GM12878 (cell line): ENCODE data around the gene PRSS12. TPM values are rescaled to one million over a fixed set of nuclear protein-coding genes. Genes with fewer than 3 reads are reported as not detected.

Experiments
- ATAC-seq: fragments of 200-7000 bp; cut with Tn5 transposase; 3 replicates; pipeline ENCODE4 v1.9.1; 2020; ENCODE audit warnings: mild to moderate bottlenecking, moderate library complexity
- BruUV-seq: library from RNA; stranded (reverse); fragments of 400-500 nt; replicated peaks from 2 replicates; lab custom pipeline; 2021; lab: Mats Ljungman, UMichigan
- CTCF ChIA-PET: fragments of 300-600 bp; sonication (Branson Sonifier 250); formaldehyde crosslinking; extraction: SDS; loops from one replicate; lab custom pipeline; 2021; ENCODE audit warnings: inconsistent platforms; lab: Yijun Ruan, JAX
- POLR2A ChIA-PET: fragments of 350-600 bp; formaldehyde crosslinking; extraction: SDS; loops from one replicate; lab custom pipeline; 2021; ENCODE audit warnings: inconsistent platforms; lab: Charles Lee
- RAD21 ChIA-PET: fragments of 300-600 bp; sonication (Branson Sonifier 250); formaldehyde crosslinking; loops from one replicate; lab custom pipeline; 2023; ENCODE audit warnings: antibody characterized with exemption; ENCODE audit not compliant: unreplicated experiment; lab: Charles Lee
- SMC1A ChIA-PET: fragments of 300-600 bp; sonication (Branson Sonifier 250); formaldehyde crosslinking; loops from one replicate; lab custom pipeline; 2023; ENCODE audit not compliant: unreplicated experiment, uncharacterized antibody; lab: Charles Lee
- DNase-seq: peaks from one replicate; pipeline ENCODE4 v3.0.0-alpha.2; 2011; ENCODE audit warnings: low read depth, low spot score
- FAIRE-seq: peaks from 3 replicates; lab custom pipeline; 2011; peaks lifted over from hg19 to GRCh38; lab: Jason Lieb, UNC
- H2AFZ ChIP-seq: 2 replicates; pipeline ENCODE4 v1.6.0; 2011; ENCODE audit warnings: low read depth, low read length, control low read depth; ENCODE audit not compliant: control insufficient read depth
- H3K27ac ChIP-seq: 2 replicates; pipeline ENCODE4 v1.5.1; 2011; ENCODE audit warnings: control low read depth; ENCODE audit not compliant: control insufficient read depth, insufficient read depth
- H3K27me3 ChIP-seq, 2 experiments: replicated peaks in 1 of 2; 2 replicates each; pipeline versions ENCODE4 v1.6.0 to v1.6.1; 2011; ENCODE audit warnings: low read length in 1 of 2; ENCODE audit not compliant: control insufficient read depth in 2 of 2, insufficient read depth in 2 of 2
- H3K36me3 ChIP-seq, 2 experiments: 2 replicates each; pipeline ENCODE4 v1.5.1; 2011; ENCODE audit warnings: low read length in 1 of 2; ENCODE audit not compliant: control insufficient read depth in 2 of 2, insufficient read depth in 2 of 2
- H3K4me1 ChIP-seq: 2 replicates; pipeline ENCODE4 v1.6.1; 2011; ENCODE audit warnings: mild to moderate bottlenecking, low read length, moderate library complexity, mixed read lengths; ENCODE audit not compliant: control insufficient read depth, insufficient read depth
- H3K4me2 ChIP-seq: 2 replicates; pipeline ENCODE4 v1.6.0; 2011; ENCODE audit warnings: control low read depth; ENCODE audit not compliant: control insufficient read depth, insufficient read depth
- H3K4me3 ChIP-seq: fragments of 200-600 bp; sonication (generic); 2 replicates; pipeline ENCODE4 v1.5.1; 2016
- H3K79me2 ChIP-seq: 2 replicates; pipeline ENCODE4 v1.6.0; 2011; ENCODE audit warnings: low read length; ENCODE audit not compliant: control insufficient read depth, insufficient read depth
- H3K9ac ChIP-seq: 2 replicates; pipeline ENCODE4 v1.8.0; 2011; ENCODE audit warnings: low read length, control low read depth, mixed read lengths; ENCODE audit not compliant: control insufficient read depth, insufficient read depth
- H3K9me3 ChIP-seq: replicated peaks from 3 replicates; pipeline ENCODE4 v1.5.1; 2011; ENCODE audit warnings: mild to moderate bottlenecking, low read length; ENCODE audit not compliant: control insufficient read depth, insufficient read depth
- H4K20me1 ChIP-seq: 2 replicates; pipeline ENCODE4 v1.6.0; 2011; ENCODE audit not compliant: control insufficient read depth, insufficient read depth
- HDAC6 ChIP-seq: fragments of 200-600 bp; sonication (generic); IDR thresholded peaks from one replicate; pipeline ENCODE4 v1.8.0; 2017; ENCODE audit warnings: antibody characterized with exemption; ENCODE audit not compliant: unreplicated experiment
- MAX ChIP-seq: IDR thresholded peaks from 2 replicates; pipeline ENCODE4 v1.6.1; 2012; ENCODE audit warnings: low read depth, low read length, improper control_type of control experiment
- MYB ChIP-seq: fragments of 150-350 bp; IDR thresholded peaks from 2 replicates; pipeline ENCODE4 v1.6.1; 2014; ENCODE audit warnings: mild to moderate bottlenecking, low read depth, low read length, borderline replicate concordance
- NKRF ChIP-seq: fragments of 450-650 bp; conservative IDR thresholded peaks from 2 replicates; pipeline ENCODE4 v1.6.1; 2017; ENCODE audit warnings: mild to moderate bottlenecking, moderate library complexity
- POLR2AphosphoS2 ChIP-seq: IDR thresholded peaks from 2 replicates; pipeline ENCODE4 v1.6.1; 2011; ENCODE audit warnings: low read depth, mild to moderate bottlenecking, low read length, improper control_type of control experiment, moderate library complexity
- RUNX3 ChIP-seq: IDR thresholded peaks from 2 replicates; pipeline ENCODE4 v1.6.1; 2012; ENCODE audit warnings: low read length, inconsistent platforms
- WRNIP1 ChIP-seq: IDR thresholded peaks from 2 replicates; pipeline ENCODE4 v1.6.1; 2011; ENCODE audit warnings: low read depth, low read length, improper control_type of control experiment, borderline replicate concordance
- ZBTB40 ChIP-seq: fragments of 450-650 bp; IDR thresholded peaks from 2 replicates; pipeline ENCODE4 v1.6.1; 2016; ENCODE audit warnings: mild to moderate bottlenecking, moderate library complexity, borderline replicate concordance
- WGBS: methylation state at CpG from one replicate; pipeline ENCODE4 v1.1.6; 2016; ENCODE audit warnings: low lambda C conversion rate; ENCODE audit not compliant: insufficient replicate concordance, insufficient coverage; ENCODE audit errors: missing lambda C conversion rate; 5-methylcytosine and 5-hydroxymethylcytosine counted together
- in situ Hi-C: fragments of 300-500 bp; cut with MboI; formaldehyde crosslinking; loops from 9 replicates; pipeline ENCODE4 v1.14.3; 2018; ENCODE audit warnings: mixed read lengths
- intact Hi-C: fragments of 100-400 bp; cut with micrococcal nuclease; formaldehyde crosslinking; loops from one replicate; pipeline ENCODE4 v1.14.2; 2022; ENCODE audit not compliant: unreplicated experiment
- polyA plus RNA-seq, 11 experiments: library from polyadenylated mRNA; depleted of rRNA in 4 of 11; unstranded in 6 of 11; stranded (reverse) in 5 of 11; fragments of >200 nt; fragmentation: Nextera tagmentation in 4 of 11; fragmentation: Illumina TruSeq in 1 of 11; extraction: Ambion mirVana in 4 of 11; extraction: Trizol in 1 of 11; gene quantifications; 1 replicate in 1 of 11; 2 replicates in 10 of 11; pipeline versions ENCODE4 v1.2.1 to v1.2.3, GENCODE V29; 2011 to 2016; ENCODE audit warnings: inconsistent platforms in 2 of 11, missing spikeins in 2 of 11, low read depth in 1 of 11
- total RNA-seq, 4 experiments: library from RNA; depleted of rRNA in 3 of 4; stranded (reverse); fragments of >200 nt in 3 of 4; fragmentation: Illumina TruSeq in 1 of 4; extraction: Trizol in 1 of 4; gene quantifications; 2 replicates each; pipeline versions ENCODE4 v1.2.1 to v1.2.3, GENCODE V29; 2013 to 2021

Gene PRSS12
- total and polyA plus RNA-seq, 10 of the 15 experiments (the other 5 are each of a cell fraction or from before 2014, with no cell fraction given) = 0.04 to 0.34 (median 0.11) TPM; not detected in 2

- Histone ChIP-seq H3K4me1 (no peaks in the 10 kb centered on the region), H2AFZ (no peak overlapping the region), H3K27ac (no peak overlapping the region), H4K20me1 (no peaks in the 10 kb centered on the region), H3K9ac (no peak overlapping the region), H3K27me3 (peaks cover 0 to 2% of the 10 kb centered on the region in 2 experiments; a peak in 1 of 4 replicates), H3K36me3 (no peaks in the 10 kb centered on the region), H3K9me3 (no peaks in the 10 kb centered on the region), H3K4me3 (no peak overlapping the region), H3K79me2 (no peaks in the 10 kb centered on the region), H3K4me2 (no peak overlapping the region)
- ATAC-seq (no peak), DNase-seq (no peak), FAIRE-seq (no peak)
- TF ChIP-seq WRNIP1 (no peak), MYB (no peak), MAX (no peak), POLR2AphosphoS2 (no peak), NKRF (no peak), ZBTB40 (no peak), RUNX3 (no peak), HDAC6 (no peak)
- 32% methylated on average over 6 of the region's 6 CpGs for WGBS
- ChIA-PET CTCF (interaction anchor here (4.2 kb wide), 1 partner anchor 17 kb away, joined by 13 read pairs; the partner anchor contains the start of gene PRSS12), SMC1A (no interaction called here), POLR2A (no interaction called here), RAD21 (no interaction called here)
- intact Hi-C loops = no loop called here
- in situ Hi-C loops = no loop called here
- BruUV-seq = no TSS peak
These were observed 17.5 kb downstream of the PRSS12 start for GRCh38 chr4:118335324-118335723.
